Stimulated activated memory B cell treated with anti-CD40 and anti-IgM and Interleukin-4, amounts not matched to agents 10 μg/mL and 1 μg/mL and 100 μg/mL, for 72 hours (primary cell): ENCODE measurements around the gene BTBD16.

Experiments
- ATAC-seq: fragments of 150-1000 bp; cut with Tn5 transposase; 2 replicates; pipeline ENCODE4 v1.10.0; 2021
- H3K27ac Mint-ChIP-seq: one replicate; pipeline ENCODE4 v1.8.0; 2022; ENCODE audit warnings: mild to moderate bottlenecking, mixed read lengths
- H3K27me3 Mint-ChIP-seq: one replicate; pipeline ENCODE4 v1.8.0; 2022; ENCODE audit warnings: mixed read lengths
- H3K36me3 Mint-ChIP-seq: one replicate; pipeline ENCODE4 v1.8.0; 2022; ENCODE audit warnings: mixed read lengths
- H3K4me1 Mint-ChIP-seq: one replicate; pipeline ENCODE4 v1.8.0; 2022; ENCODE audit warnings: mixed read lengths
- H3K4me3 Mint-ChIP-seq: one replicate; pipeline ENCODE4 v1.8.0; 2022; ENCODE audit warnings: mild to moderate bottlenecking, moderate library complexity, mixed read lengths
- H3K9me3 Mint-ChIP-seq: one replicate; pipeline ENCODE4 v1.8.0; 2022; ENCODE audit warnings: mixed read lengths

Gene BTBD16

DNA sequence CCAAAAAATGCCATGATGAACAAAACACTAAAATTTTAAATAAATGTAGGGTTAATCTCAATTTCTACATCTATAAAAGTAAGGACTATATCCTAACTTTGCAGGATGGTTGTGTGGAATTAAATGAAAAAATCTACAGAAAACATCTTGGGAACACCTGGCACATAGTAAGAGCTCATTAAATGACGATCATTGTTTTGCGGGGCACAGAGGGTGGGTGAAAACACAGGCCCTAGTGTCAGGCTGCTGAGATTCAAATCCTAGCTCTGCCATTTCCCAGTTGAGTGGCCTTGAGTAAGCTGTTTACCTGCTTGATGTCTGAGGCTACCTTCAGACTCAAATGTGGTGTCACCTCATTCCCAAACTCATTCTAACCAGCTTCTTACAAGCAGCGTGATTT is 35.6 kb downstream of the BTBD16 start:
- peaks cover 9% of the 10 kb centered on the region for H3K9me3 Mint-ChIP-seq
- no peak for ATAC-seq
- no peaks in the 10 kb centered on the region for H3K27me3 Mint-ChIP-seq
- peaks cover 18% of the 10 kb centered on the region for H3K4me1 Mint-ChIP-seq
- H3K4me3 Mint-ChIP-seq: no peak overlapping the region
- H3K36me3 Mint-ChIP-seq: no peaks in the 10 kb centered on the region
- no peak overlapping the region for H3K27ac Mint-ChIP-seq

DNA sequence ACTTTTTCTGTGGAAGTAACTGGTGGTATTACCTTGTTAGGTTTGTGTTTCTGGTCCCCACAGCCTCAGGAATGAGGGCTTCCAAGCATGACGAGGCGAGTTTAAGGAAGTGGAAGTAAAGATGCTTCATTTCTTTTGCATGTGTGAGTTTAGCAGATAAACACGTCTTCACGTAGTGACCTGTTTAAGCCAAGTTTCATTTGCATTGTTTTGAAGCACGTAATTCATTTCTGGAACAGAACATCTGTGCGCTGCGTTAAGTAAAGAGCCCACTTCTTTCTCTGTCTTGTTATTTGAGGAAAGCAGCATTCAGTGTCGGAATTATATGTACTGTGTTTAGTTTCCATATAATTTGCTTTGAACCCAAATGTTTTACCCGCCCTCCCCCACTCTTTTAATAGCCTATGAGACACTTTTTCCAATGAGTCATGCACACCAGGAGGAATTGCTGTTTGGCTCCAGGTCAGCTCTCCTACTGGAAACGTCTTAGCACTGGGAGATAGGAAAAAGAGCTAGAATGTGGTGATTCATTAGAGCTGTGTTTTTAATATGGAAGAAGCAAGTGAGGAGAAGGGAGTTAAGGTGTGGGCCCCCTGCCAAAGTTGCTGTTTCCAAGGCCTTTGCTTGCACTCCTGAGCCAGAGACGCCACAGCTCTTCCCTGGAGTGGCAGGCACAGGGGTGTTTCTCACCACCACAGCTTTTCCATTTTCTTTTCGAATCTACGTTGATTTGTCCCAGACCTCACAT is 36.7 kb downstream of the BTBD16 start:
- Mint-ChIP-seq H3K4me1 (peaks cover 18% of the 10 kb centered on the region), H3K27me3 (peaks cover 7% of the 10 kb centered on the region), H3K4me3 (peak overlapping the region; percentile 10), H3K36me3 (no peaks in the 10 kb centered on the region), H3K27ac (peak overlapping the region; percentile 81), H3K9me3 (peaks cover 9% of the 10 kb centered on the region)
- peak; percentile 76 for ATAC-seq

DNA sequence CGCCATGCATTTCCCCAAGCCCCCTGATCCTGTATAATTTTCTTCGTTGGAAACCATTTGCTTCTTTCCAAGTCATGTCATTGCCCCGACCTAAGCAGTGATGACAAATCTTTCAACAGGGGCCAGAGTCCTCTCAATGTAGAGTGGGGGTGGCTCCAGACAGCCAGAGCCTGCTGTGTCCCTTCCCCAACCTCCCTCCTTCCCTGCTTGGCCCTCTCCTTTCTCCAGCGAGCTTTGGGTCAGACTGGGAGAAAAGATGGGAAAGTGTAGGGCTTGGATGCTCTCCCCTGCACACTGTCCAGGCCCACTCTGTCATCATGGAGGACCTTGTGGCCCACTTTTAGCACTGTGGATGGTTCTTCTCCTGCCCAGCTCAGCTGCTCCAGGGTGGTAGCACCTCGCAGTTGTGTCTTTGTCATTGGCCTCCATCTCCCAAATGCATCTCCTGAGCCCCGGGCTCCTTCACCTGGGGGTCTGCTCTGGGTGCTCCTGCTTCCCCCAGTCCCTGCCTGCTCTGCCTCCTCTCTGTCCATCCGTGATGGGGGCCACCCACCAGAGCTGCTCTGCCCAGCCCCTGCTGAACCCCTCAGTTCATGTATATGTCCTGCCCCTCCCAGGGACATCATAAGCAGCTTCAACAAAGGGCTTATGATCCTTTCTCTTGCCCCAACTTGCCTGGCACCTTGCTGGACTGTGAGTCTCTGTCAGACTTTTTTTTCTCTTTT is 37.5 kb downstream of the BTBD16 start:
- H3K27ac Mint-ChIP-seq: peak overlapping the region; percentile 81
- H3K4me1 Mint-ChIP-seq: peaks cover 18% of the 10 kb centered on the region
- no peak overlapping the region for H3K4me3 Mint-ChIP-seq
- no peaks in the 10 kb centered on the region for H3K36me3 Mint-ChIP-seq
- H3K27me3 Mint-ChIP-seq: peaks cover 10% of the 10 kb centered on the region
- peaks cover 9% of the 10 kb centered on the region for H3K9me3 Mint-ChIP-seq
- no peak for ATAC-seq

DNA sequence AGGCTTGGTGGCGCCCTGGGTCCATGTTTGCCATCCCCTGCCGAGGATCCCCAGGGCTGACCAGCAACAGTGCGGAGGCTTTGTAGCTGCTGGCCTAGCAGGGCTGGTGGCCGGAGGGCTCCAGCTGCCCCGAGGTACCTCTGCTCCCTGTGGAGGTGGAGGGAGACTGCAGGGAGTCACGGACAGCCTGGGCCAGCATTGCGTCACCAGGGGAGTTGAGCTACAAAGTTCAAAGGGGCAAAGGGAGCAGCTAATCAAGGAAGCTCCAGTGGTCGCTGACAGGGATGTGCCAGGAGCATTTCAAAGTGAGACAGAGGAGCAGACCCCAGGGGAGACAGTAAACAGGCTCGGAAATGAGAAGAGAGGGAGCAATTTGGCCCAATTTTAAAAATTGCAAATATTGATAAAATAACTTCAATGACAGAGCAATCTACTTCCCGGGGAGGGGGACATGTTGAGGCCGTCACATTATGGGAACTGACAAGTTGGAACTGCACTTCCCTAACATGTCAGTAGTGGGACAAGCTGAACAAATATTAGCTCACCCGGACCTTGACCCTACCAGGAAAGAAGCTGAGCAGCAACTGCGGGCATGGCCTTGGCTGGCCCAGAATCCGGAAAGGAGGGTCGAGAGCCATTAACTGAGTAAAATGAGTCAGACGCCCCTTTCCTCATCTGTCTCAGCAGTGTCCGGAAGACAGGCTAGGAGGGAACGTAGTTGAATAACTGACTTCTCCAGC is 39.4 kb downstream of the BTBD16 start:
- Mint-ChIP-seq H3K27me3 (peaks cover 10% of the 10 kb centered on the region), H3K36me3 (no peaks in the 10 kb centered on the region), H3K4me3 (no peak overlapping the region), H3K27ac (no peak overlapping the region), H3K4me1 (peaks cover 18% of the 10 kb centered on the region), H3K9me3 (peaks cover 7% of the 10 kb centered on the region)
- no peak for ATAC-seq

DNA sequence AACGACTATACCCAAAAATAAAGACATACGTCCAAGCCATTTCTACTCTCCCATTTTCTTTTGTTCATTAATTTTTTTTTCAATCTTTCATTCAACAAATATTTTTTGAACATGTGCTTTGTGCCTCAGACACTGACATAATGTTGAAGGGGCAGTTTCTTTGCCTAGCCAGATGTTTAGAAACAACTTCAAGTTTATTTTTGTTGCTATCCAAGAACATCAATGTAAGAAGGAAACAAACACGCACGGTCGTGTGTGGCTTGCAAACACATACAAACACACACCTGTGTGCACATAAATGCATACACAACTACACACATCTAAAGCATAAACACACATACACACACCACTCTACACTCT is 39.9 kb downstream of the BTBD16 start:
- Mint-ChIP-seq H3K4me3 (no peak overlapping the region), H3K27ac (no peak overlapping the region), H3K9me3 (peaks cover 1% of the 10 kb centered on the region), H3K4me1 (peaks cover 18% of the 10 kb centered on the region), H3K36me3 (no peaks in the 10 kb centered on the region), H3K27me3 (peaks cover 10% of the 10 kb centered on the region)
- ATAC-seq: no peak

DNA sequence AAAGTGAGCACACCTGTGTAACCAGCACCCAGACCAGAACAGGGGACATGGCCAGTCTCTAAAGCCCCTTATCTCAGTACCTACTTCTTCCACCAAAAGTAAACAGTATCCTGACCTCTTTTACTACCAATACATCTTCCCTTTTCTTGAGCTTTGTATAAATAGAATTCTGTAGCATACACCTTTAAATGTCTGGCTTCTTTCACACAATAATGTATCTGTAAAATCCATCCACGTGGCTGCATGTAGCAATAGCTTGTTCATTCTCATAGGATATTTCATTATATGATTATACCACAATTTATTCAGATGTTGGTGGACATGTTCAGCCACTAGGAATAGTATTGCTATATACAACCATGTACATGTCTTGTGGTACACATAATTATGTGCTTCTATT is 40.6 kb downstream of the BTBD16 start:
- ATAC-seq: no peak
- Mint-ChIP-seq H3K4me1 (peaks cover 18% of the 10 kb centered on the region), H3K36me3 (no peaks in the 10 kb centered on the region), H3K4me3 (no peak overlapping the region), H3K27ac (no peak overlapping the region), H3K27me3 (peaks cover 10% of the 10 kb centered on the region), H3K9me3 (no peaks in the 10 kb centered on the region)

DNA sequence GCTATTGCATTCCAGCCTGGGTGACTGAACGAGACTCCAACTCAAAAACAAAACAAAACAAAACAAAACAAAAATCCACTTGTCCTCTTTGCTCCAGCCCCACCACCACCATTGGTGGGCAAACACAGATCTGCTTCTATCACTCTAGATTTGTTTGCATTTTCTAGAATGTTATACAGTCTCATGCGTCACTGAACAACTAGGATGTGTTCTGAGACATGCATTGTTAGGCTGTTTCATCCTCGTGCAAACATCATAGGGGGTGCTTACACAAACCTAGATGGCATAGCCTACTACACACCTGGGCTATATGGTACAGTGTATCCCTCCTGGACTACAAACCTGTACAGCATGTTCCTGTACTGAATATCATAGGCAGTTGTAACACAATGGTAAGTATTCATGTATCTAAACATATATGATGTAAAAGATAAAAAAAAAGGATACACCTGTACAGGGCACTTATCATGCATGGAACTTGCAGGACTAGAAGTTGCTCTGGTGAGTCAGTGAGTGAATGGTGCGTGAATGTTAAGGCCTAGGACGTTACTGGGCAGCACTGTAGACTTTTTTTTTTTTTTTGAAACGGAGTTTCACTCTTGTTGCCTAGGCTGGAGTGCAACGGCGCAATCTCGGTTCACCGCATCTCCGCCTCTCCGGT is 45.3 kb downstream of the BTBD16 start:
- ATAC-seq: no peak

DNA sequence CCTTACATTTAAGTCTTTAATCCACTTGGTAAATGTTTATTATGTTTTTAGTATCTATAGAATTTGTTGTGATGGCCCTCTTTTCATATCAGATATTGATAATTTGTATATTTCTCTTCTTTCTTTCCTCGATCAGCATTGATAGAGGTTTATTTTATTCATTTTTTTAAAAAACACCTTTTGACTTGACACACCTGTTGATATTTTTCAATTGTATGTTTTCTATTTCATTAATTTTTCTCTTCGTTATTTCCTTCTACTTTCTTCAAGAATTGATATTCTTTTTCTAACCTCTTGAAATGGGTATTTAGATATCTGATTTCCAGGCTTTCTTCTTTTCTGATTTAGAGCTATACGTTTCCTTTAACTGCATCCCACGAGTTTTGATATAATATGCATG is 50.9 kb downstream of the BTBD16 start:
- no peak for ATAC-seq
- Mint-ChIP-seq H3K9me3 (peaks cover 2% of the 10 kb centered on the region), H3K4me3 (no peak overlapping the region), H3K36me3 (no peaks in the 10 kb centered on the region), H3K27ac (no peak overlapping the region), H3K27me3 (peaks cover 27% of the 10 kb centered on the region), H3K4me1 (peaks cover 8% of the 10 kb centered on the region)

More for the DNA sequence above, 45.3 kb downstream of the BTBD16 start:
- H3K36me3 Mint-ChIP-seq: no peaks in the 10 kb centered on the region
- peaks cover 2% of the 10 kb centered on the region for H3K9me3 Mint-ChIP-seq
- peaks cover 10% of the 10 kb centered on the region for H3K27me3 Mint-ChIP-seq
- H3K4me1 Mint-ChIP-seq: no peaks in the 10 kb centered on the region
- H3K27ac Mint-ChIP-seq: no peak overlapping the region
- H3K4me3 Mint-ChIP-seq: no peak overlapping the region

DNA sequence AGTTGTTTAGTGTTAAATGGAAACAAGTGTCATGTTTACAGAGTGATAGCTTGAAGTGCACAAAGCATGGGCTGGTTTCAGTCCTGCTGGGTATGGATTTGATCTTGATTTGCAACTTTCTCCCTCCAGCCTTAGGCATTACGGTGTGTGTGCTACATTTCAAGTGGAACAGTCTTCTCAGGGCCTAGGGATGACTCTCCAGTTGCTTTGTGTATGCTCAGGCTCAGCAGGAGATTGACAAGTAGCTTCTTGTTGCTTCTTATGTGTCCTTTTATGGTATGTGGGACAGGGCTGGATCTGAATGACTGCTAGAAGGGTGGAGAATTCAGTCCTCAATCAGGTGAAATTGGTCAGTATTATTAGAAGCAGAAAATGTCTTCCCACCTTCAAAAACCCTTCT is 52.1 kb downstream of the BTBD16 start:
- H3K27me3 Mint-ChIP-seq: peaks cover 27% of the 10 kb centered on the region
- ATAC-seq: no peak
- no peak overlapping the region for H3K27ac Mint-ChIP-seq
- H3K36me3 Mint-ChIP-seq: no peaks in the 10 kb centered on the region
- H3K4me1 Mint-ChIP-seq: peaks cover 8% of the 10 kb centered on the region
- H3K4me3 Mint-ChIP-seq: no peak overlapping the region
- H3K9me3 Mint-ChIP-seq: peaks cover 2% of the 10 kb centered on the region

DNA sequence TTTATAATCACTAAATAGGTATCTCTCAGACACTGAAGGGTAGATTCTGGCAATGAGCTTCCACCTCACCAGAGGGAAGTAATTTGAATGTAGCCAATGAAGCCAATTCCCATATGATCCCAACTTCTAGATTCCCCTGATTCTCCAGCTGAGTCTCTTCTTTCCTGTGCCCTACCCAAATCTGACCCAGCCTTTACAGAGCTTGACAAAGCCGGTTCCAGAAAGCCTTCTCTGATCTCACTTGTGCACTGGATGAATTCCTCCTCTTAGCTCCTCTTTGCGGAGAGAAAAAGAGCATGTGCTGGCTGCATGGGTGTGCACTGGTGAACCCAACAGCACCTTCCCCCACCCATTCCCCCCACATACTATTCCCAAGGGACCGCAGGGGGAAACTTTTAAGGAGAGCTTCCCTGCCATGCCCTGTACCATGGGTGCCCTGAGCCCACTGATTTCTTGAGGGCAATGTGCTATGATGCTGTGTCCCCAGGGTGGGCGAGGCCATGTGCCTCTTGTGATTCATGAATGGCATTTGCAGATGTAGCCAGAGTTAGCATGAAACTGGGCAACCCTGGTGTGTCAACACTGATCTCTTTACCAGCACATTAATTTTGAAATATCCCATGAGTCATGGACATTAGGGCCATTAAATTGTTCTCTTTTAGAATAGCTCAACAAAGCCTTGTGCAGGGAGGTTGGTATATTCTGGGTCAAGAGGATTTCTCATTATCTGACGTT is 53.0 kb downstream of the BTBD16 start:
- no peak overlapping the region for H3K27ac Mint-ChIP-seq
- no peak overlapping the region for H3K4me3 Mint-ChIP-seq
- no peaks in the 10 kb centered on the region for H3K36me3 Mint-ChIP-seq
- H3K9me3 Mint-ChIP-seq: peaks cover 2% of the 10 kb centered on the region
- peaks cover 12% of the 10 kb centered on the region for H3K4me1 Mint-ChIP-seq
- H3K27me3 Mint-ChIP-seq: peaks cover 27% of the 10 kb centered on the region
- no peak for ATAC-seq

DNA sequence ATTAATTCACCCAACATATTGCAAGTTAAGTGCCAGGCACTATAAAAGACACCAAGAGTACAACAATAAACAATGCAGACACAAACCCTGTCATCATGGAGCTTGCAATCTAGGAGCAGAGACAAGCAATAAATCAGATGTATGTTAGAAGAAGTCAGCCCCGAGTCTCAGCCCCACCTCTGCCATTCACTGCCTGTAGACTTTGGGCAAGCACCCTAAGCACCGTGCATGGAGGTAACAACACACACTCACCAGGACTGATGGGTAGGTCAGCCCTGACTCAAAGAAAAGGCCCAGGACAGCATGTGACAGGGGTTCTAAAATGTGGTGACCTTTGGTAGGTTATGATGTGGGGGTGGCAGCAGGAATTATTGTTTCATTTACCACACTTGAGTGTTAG is 54.1 kb downstream of the BTBD16 start:
- ATAC-seq: no peak
- H3K27me3 Mint-ChIP-seq: peaks cover 36% of the 10 kb centered on the region
- peaks cover 2% of the 10 kb centered on the region for H3K9me3 Mint-ChIP-seq

DNA sequence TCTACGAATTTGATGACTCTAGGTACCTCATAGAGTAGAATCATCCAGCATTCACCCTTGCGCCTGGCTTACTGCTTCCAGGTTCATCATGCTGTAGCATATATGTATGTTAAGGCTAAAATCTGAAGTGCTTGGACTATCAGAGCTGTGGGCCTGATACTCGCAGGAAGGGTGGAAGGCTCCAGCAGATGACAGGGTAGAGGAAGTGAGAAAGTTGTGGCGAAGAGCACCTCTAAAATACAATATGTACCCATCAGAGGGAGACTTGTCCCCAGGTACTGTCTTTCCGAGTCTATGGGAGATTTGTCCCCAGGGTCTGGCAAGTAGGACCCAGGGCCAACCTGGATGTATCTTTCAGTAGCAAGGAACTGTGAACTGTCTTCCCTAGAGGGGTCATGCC is 55.3 kb downstream of the BTBD16 start:
- Mint-ChIP-seq H3K27me3 (peaks cover 39% of the 10 kb centered on the region), H3K27ac (no peak overlapping the region), H3K4me1 (peaks cover 13% of the 10 kb centered on the region), H3K4me3 (no peak overlapping the region), H3K36me3 (no peaks in the 10 kb centered on the region), H3K9me3 (no peaks in the 10 kb centered on the region)
- peak; percentile 73 for ATAC-seq

More for the DNA sequence above, 54.1 kb downstream of the BTBD16 start:
- Mint-ChIP-seq H3K27ac (no peak overlapping the region), H3K36me3 (no peaks in the 10 kb centered on the region), H3K4me3 (no peak overlapping the region), H3K4me1 (peaks cover 13% of the 10 kb centered on the region)

DNA sequence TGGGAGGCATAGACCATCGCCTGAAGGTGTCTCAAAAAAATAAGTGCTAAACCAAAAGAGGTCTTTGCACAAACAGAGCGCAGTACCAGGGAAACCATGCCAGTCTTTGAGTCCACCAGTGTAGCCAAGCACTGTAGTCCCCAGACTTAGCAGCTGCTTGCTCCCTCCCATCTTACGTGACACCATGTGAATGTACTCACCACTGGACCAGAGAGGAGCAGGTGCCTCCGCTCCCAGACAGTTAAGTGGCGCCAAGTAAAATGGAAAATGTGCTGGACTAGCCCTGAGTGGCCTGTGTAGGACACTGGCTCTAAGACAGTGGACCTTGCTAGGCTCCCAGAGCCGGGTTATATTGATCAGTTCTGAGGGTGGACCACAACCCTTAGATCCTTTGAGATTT is 55.7 kb downstream of the BTBD16 start:
- Mint-ChIP-seq H3K4me1 (peaks cover 15% of the 10 kb centered on the region), H3K36me3 (no peaks in the 10 kb centered on the region), H3K9me3 (no peaks in the 10 kb centered on the region), H3K4me3 (no peak overlapping the region), H3K27me3 (peaks cover 43% of the 10 kb centered on the region), H3K27ac (no peak overlapping the region)
- no peak for ATAC-seq

DNA sequence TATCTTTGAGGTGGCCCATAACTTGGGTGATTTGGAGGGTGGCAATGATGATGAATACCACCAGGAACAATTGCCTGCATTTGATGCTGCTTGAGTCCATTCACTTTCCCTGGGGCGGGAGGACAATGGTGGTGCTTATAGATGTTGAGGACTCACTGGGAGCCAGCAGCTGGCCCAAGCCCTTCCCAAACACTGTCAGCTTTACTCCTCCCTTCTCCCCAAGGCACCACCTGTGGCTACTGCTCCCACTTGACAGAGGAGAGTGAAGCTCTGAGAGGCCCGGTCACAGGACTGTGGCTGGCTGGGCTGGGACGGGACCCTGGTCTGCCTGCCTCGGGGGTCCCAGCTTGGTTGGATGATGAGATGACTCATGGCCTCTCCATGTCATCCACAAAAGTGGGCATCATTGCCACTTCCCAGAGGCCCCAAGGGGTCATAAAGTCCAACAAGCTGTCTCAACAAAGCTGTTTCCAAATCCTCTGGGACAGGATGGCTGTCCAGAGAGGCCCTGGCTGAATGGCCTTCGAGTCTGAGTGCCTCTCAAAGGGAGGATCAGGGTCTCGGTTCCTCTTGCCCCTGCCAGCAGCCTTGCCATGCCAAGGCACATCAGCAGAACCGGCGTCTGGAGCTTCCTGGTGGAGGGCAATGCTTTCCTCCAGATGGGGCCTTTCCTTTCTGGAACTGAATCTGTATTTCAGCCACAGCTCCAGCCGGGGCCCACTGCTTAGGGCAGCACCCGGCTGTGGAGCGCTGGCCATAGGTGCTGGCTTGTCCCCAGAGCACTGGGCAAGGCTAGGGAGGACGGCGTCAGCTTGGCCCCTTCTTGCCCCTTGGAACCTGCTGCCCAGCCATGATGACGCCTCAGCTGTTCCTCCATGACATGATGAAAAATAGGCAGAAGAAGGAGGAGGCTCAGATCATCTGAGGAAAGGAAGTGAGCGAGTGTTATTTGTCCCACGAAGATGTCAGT is 56.4 kb downstream of the BTBD16 start:
- Mint-ChIP-seq H3K9me3 (no peaks in the 10 kb centered on the region), H3K4me3 (no peak overlapping the region), H3K27ac (no peak overlapping the region), H3K36me3 (no peaks in the 10 kb centered on the region), H3K4me1 (peaks cover 19% of the 10 kb centered on the region), H3K27me3 (peaks cover 43% of the 10 kb centered on the region)
- no peak for ATAC-seq
